ENCODE results near the gene EIF4E2.

DNA sequence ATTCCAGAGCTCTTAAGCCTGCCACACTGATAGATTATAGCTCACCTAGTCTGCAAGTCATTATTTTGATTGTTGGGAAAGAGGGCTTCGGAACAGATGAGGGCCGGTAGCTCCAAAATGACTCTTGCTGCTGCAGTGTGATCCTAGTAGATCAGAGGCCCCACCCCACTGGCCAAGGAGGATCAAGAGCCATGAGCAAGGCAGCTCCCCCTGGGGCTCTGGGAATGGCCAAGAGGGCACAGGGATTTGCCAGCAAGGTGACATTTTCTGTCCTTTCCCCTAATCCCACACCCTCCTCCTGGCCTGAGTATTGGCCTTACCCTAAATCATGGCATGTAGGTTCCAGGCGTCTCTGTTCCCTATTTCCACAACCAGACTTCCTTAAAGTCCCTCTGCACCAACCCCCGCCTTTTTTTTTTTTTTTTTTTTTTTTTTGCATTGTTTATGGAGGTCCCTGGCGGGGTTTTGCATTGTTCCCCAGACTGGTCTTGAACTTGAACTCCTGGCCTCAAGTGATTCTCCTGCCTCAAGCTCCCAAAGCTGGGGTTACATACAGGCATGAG lies 36.5 kb downstream of the EIF4E2 start:
- TF ChIP-seq, protein P1, sequence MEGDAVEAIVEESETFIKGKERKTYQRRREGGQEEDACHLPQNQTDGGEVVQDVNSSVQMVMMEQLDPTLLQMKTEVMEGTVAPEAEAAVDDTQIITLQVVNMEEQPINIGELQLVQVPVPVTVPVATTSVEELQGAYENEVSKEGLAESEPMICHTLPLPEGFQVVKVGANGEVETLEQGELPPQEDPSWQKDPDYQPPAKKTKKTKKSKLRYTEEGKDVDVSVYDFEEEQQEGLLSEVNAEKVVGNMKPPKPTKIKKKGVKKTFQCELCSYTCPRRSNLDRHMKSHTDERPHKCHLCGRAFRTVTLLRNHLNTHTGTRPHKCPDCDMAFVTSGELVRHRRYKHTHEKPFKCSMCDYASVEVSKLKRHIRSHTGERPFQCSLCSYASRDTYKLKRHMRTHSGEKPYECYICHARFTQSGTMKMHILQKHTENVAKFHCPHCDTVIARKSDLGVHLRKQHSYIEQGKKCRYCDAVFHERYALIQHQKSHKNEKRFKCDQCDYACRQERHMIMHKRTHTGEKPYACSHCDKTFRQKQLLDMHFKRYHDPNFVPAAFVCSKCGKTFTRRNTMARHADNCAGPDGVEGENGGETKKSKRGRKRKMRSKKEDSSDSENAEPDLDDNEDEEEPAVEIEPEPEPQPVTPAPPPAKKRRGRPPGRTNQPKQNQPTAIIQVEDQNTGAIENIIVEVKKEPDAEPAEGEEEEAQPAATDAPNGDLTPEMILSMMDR (IDR thresholded peaks at IDR 0.05; ENCODE audit: insufficient read depth, low read depth, low read length): no peak
- TF ChIP-seq EZH2 (IDR thresholded peaks at IDR 0.05; ENCODE audit: insufficient read depth, low read length): no peak

Measured in astrocyte (in vitro differentiated cells and primary cell).